GM23248 (cell line): ENCODE data around the gene ATP2B2.

Experiments
- EZH2 ChIP-seq: fragments of 200-600 bp; sonication (generic); IDR thresholded peaks from 2 replicates; pipeline ENCODE4 v1.6.1; 2018; ENCODE audit warnings: antibody characterized with exemption, mild to moderate bottlenecking; ENCODE audit not compliant: insufficient read depth, poor library complexity, severe bottlenecking
- EZH2phosphoT487 ChIP-seq: fragments of 200-600 bp; sonication (generic); IDR thresholded peaks from 2 replicates; pipeline ENCODE4 v1.6.1; 2018; ENCODE audit warnings: antibody characterized with exemption, moderate library complexity, mild to moderate bottlenecking, low read depth; ENCODE audit not compliant: insufficient read depth

DNA sequence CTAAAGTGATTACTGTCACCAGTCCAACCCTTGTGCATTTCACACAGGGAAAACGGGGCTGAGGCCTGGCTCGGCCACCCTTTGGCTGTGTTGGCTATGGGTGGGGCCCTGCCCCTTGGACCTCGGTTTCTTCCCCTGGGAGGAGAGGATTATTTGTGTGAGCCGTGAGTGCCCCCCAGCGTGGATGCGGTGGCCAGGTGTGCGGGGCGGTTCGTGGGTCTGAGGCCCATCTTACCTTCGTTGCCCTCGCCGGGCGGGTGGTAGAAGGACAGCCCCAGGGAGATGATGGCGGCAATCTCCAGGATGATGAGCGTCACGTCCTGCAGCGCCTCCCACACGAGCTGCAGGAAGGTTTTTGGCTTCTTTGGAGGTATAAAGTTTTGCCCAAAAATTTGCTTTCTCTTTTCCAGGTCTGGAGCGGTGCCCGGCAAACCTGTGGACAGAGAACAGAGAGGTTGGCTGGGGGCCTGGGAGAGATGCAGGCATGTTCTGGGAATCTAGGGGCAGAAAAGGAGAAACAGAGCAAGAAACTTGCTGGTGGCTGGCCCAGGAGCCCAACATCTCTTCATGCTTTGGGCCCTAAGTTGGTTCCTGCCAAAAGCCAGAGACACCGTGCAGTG is 94.9 kb downstream of the ATP2B2 start:
- TF ChIP-seq EZH2 (no peak), EZH2phosphoT487 (no peak)
